GM12801 (cell line): ENCODE measurements around the gene PMFBP1.

Experiments
- CTCF ChIP-seq: IDR thresholded peaks from one replicate; pipeline ENCODE4 v1.5.1; 2011; ENCODE audit warnings: control low read depth; ENCODE audit not compliant: insufficient read length; ENCODE audit errors: extremely low read depth

PMFBP1 gene

GRCh38 chr16:72142476-72142875 lies 29.5 kb downstream of the PMFBP1 start:
- no peak for TF ChIP-seq CTCF

GRCh38 chr16:72139908-72140307 lies 32.0 kb downstream of the PMFBP1 start:
- TF ChIP-seq CTCF: no peak

GRCh38 chr16:72138064-72138572 lies 33.8 kb downstream of the PMFBP1 start:
- no peak for TF ChIP-seq CTCF

GRCh38 chr16:72137380-72138063 lies 34.4 kb downstream of the PMFBP1 start:
- TF ChIP-seq CTCF: no peak

GRCh38 chr16:72134507-72134906 lies 37.4 kb downstream of the PMFBP1 start:
- TF ChIP-seq CTCF: no peak

GRCh38 chr16:72132726-72133125 lies 39.2 kb downstream of the PMFBP1 start:
- TF ChIP-seq CTCF: no peak

- TF ChIP-seq CTCF: no peak
Measured at GRCh38 chr16:72131036-72131435, 40.9 kb downstream of the PMFBP1 start.
